PC-3 (cell line): ENCODE measurements around the gene TANGO2.

Source experiments
- CTCF ChIP-seq: fragments of 300-600 bp; sonication (generic); conservative IDR thresholded peaks from 2 replicates; pipeline ENCODE4 v1.5.1; 2017; ENCODE audit warnings: antibody characterized with exemption, low read depth, mild to moderate bottlenecking, low read length
- EZH2 ChIP-seq: fragments of 300-600 bp; sonication (generic); IDR thresholded peaks from one replicate; pipeline ENCODE4 v1.6.1; 2017; ENCODE audit warnings: antibody characterized with exemption, mild to moderate bottlenecking, low read length; ENCODE audit not compliant: unreplicated experiment
- EZH2phosphoT487 ChIP-seq: fragments of 300-600 bp; sonication (generic); IDR thresholded peaks from 2 replicates; pipeline ENCODE4 v1.6.1; 2018; ENCODE audit warnings: mild to moderate bottlenecking, antibody characterized with exemption, low read length, borderline replicate concordance

- no peak for TF ChIP-seq CTCF
- no peak for TF ChIP-seq EZH2
- no peak for TF ChIP-seq EZH2phosphoT487
These were observed 39.5 kb upstream of the TANGO2 start for GRCh38 chr22:19981171-19981960.
